ENCODE data around the gene FOXJ3.

FOXJ3 gene

GRCh38 chr1:42335050-42335808 lies at the start of gene FOXJ3:
TSS of gene FOXJ3 (minus strand) at chr1:42335235. CDS start at chr1:42311093, 24,142 bp downstream.
- DNase-seq (ENCODE audit: low read depth in 2 of 2), result peak; percentile 95 to 99
- no peak for TF ChIP-seq CTCF (IDR thresholded peaks at IDR 0.05; ENCODE audit: low read depth, low read length)
- H3K4me3 ChIP-seq (replicated peaks in 1 of 2; ENCODE audit: low read depth in 2 of 2, low read length in 2 of 2), result peak within 1 kb of the TSS; percentile 90 to 99

DNA sequence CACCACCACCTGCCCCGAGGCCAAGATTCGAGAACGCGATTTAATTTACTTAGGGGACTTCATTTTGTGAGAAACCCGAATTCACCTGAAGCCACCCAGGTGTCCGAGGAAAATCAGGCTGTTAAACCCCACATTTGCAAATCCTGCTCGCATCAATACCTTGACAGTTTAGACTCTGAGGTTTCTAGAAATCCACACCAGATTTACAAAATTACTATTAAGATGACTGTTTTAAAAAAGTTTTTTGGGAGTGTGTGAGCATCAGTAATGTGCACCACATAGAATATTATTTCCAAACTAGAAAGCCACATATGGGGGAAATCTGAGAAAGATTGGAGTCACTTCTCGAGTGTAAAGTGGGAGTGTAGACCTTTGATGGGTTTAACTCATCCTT lies 46.2 kb upstream of the FOXJ3 start:
- no peak overlapping the region for H3K4me3 ChIP-seq (replicated peaks in 1 of 2; ENCODE audit: low read depth in 2 of 2, low read length in 2 of 2)
- DNase-seq (ENCODE audit: low read depth in 2 of 2), result no peak
- TF ChIP-seq CTCF (IDR thresholded peaks at IDR 0.05; ENCODE audit: low read depth, low read length), result no peak

GRCh38 chr1:42380586-42381279 lies 45.7 kb upstream of the FOXJ3 start, which contains the start of gene RIMKLA:
TSS of gene RIMKLA (plus strand) at chr1:42380792. CDS start at chr1:42380935, 143 bp downstream.
- H3K4me3 ChIP-seq (replicated peaks in 1 of 2; ENCODE audit: low read depth in 2 of 2, low read length in 2 of 2), result peak within 1 kb of the TSS; percentile 34 to 38
- peak in 1 of 2 donors; percentile 21 for DNase-seq (ENCODE audit: low read depth in 2 of 2)

GRCh38 chr1:42379794-42380585 lies 45.0 kb upstream of the FOXJ3 start:
- TF ChIP-seq CTCF (IDR thresholded peaks at IDR 0.05; ENCODE audit: low read depth, low read length), result no peak
- DNase-seq (ENCODE audit: low read depth in 2 of 2), result peak; percentile 17 to 39
- peak overlapping the region; percentile 18 to 25 for H3K4me3 ChIP-seq (replicated peaks in 1 of 2; ENCODE audit: low read depth in 2 of 2, low read length in 2 of 2)

More at GRCh38 chr1:42380586-42381279, 45.7 kb upstream of the FOXJ3 start, which contains the start of gene RIMKLA:
- no peak for TF ChIP-seq CTCF (IDR thresholded peaks at IDR 0.05; ENCODE audit: low read depth, low read length)

- H3K4me3 ChIP-seq (replicated peaks in 1 of 2; ENCODE audit: low read depth in 2 of 2, low read length in 2 of 2), result no peak overlapping the region
- no peak for DNase-seq (ENCODE audit: low read depth in 2 of 2)
- no peak for TF ChIP-seq CTCF (IDR thresholded peaks at IDR 0.05; ENCODE audit: low read depth, low read length)
These were observed 37.8 kb upstream of the FOXJ3 start for GRCh38 chr1:42372796-42373195.

DNA sequence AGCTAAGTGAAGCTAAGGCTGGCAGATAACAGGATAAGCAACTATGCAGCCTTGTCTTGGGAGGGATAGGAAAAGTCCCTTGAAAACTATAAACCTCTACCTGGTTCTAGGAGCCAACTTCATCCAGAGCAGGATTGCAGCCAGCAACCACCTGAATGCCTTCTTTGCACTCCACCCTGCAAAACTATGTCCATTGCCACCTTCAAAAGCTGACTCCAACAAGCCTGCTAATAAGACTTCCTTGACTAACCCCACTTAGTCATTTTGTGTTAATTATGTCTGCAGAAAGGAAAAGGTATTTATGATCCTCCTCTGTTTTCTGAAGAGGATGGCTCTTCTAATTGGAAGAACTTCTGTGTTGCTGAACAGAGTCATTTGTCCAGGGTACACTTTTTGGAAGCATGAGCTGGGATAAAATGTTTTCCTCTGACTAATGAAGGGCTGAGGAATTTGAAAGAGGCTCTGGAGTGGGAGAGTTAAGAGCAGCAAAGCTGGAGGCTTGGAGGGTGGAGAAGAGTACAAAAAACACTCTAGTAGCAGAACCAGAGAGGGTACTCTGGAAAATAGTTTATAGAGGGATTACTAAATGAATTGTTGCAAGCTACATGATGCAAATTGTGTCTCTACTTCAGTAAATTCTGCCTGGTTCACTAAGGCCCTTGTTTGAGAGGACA lies 36.0 kb upstream of the FOXJ3 start:
- DNase-seq (ENCODE audit: low read depth in 2 of 2), result no peak
- no peak for TF ChIP-seq CTCF (IDR thresholded peaks at IDR 0.05; ENCODE audit: low read depth, low read length)
- H3K4me3 ChIP-seq (replicated peaks in 1 of 2; ENCODE audit: low read depth in 2 of 2, low read length in 2 of 2), result no peak overlapping the region
